ENCODE data around the gene RNF25. TPM values are rescaled to one million over a fixed set of nuclear protein-coding genes. Genes with fewer than 3 reads are reported as not detected.

RNF25 gene
- total RNA-seq, 1 experiment from 2014 or later = 40.7 TPM

GRCh38 chr2:218716070-218716469 lies 44.3 kb upstream of the RNF25 start:
- no peak overlapping the region for H4K5ac ChIP-seq (ENCODE audit: insufficient read length, low read depth, low read length)
- WGBS (ENCODE audit: extremely low coverage, insufficient read length, low lambda C conversion rate) = no CpG with 5 or more reads among the region's 4 CpGs
- peaks cover 8 to 34% (median 17%) of the 10 kb centered on the region in 3 experiments for H3K36me3 Mint-ChIP-seq (ENCODE audit: insufficient read depth in 1 of 3, low read depth in 3 of 3)

More at GRCh38 chr2:218716070-218716469, 44.3 kb upstream of the RNF25 start:
- Mint-ChIP-seq H3K4me1 (peaks cover 27 to 33% of the 10 kb centered on the region in 2 experiments), H3K27ac (no peak overlapping the region), H3K4me3 (no peak overlapping the region), H3K27me3 (ENCODE audit: low read depth) (no peaks in the 10 kb centered on the region), H3K9me3 (no peaks in the 10 kb centered on the region)
- H2BK5ac ChIP-seq (ENCODE audit: insufficient read length, low read length) = no peak overlapping the region
- no peak overlapping the region for H3K18ac ChIP-seq (ENCODE audit: insufficient read length, low read depth, low read length)
- no peak overlapping the region for H2AFZ ChIP-seq (ENCODE audit: low read length)
- H4K20me1 ChIP-seq (ENCODE audit: control insufficient read depth, insufficient read depth, insufficient read length) = no peaks in the 10 kb centered on the region
- no peak overlapping the region for H2BK15ac ChIP-seq (ENCODE audit: low read depth, low read length)
- peaks cover 14% of the 10 kb centered on the region; the same call in 1 of the 2 replicates for H3K4me1 ChIP-seq (ENCODE audit: insufficient read depth, low read length)
- H2BK12ac ChIP-seq (ENCODE audit: insufficient read length, low read depth, low read length) = no peak overlapping the region
- peaks cover 11% of the 10 kb centered on the region for H3K79me1 ChIP-seq (ENCODE audit: insufficient read depth, low read depth, low read length, poor library complexity, severe bottlenecking)
- H4K91ac ChIP-seq (ENCODE audit: insufficient read length, low read depth, low read length) = no peak overlapping the region
- no peaks in the 10 kb centered on the region for H3K27me3 ChIP-seq (ENCODE audit: insufficient read depth, low read length)
- no peak overlapping the region for H3K9ac ChIP-seq (ENCODE audit: extremely low read depth, insufficient read length, low read length)
- H3K14ac ChIP-seq (ENCODE audit: insufficient read depth, low read length) = no peak overlapping the region
- H3K56ac ChIP-seq (ENCODE audit: insufficient read length, low read depth, low read length) = no peak overlapping the region
- TF ChIP-seq CTCF (conservative IDR thresholded peaks at IDR 0.05) = no peak
- no peak overlapping the region for H3K4me2 ChIP-seq (ENCODE audit: insufficient read depth, insufficient read length, low read length)
- no peak overlapping the region for H3K4ac ChIP-seq (ENCODE audit: low read depth, low read length)
- DNase-seq = no peak
- no peak overlapping the region for H3K23ac ChIP-seq (ENCODE audit: insufficient read length, low read depth, low read length)
- no peak overlapping the region for H2BK120ac ChIP-seq (ENCODE audit: low read depth, low read length, poor library complexity, severe bottlenecking)
- H3K79me2 ChIP-seq (ENCODE audit: insufficient read depth, low read length) = peaks cover 20% of the 10 kb centered on the region; the same call in 1 of the 2 replicates
- no peaks in the 10 kb centered on the region for H3K9me3 ChIP-seq (ENCODE audit: control insufficient read depth, low read depth, low read length)
- H3K27ac ChIP-seq (ENCODE audit: insufficient read length, low read depth, low read length) = no peak overlapping the region
- H4K8ac ChIP-seq (replicated peaks; ENCODE audit: insufficient read length, low read depth, low read length) = no peak overlapping the region
- no peaks in the 10 kb centered on the region for H3K23me2 ChIP-seq (ENCODE audit: insufficient read length, low read depth, low read length, poor library complexity, severe bottlenecking)
- H2AK5ac ChIP-seq (ENCODE audit: insufficient read length, low read length) = no peak overlapping the region
- H2BK20ac ChIP-seq (ENCODE audit: low read depth, low read length, poor library complexity, severe bottlenecking) = no peak overlapping the region
- no peak overlapping the region for H3T11ph ChIP-seq (ENCODE audit: low read length)

Data from H9 (cell line).